ENCODE data around the gene DENND2C. TPM values are rescaled to one million over a fixed set of nuclear protein-coding genes. Genes with fewer than 3 reads are reported as not detected.

The DENND2C gene
- total RNA-seq, 1 experiment from 2014 or later: 3.6 TPM

DNA sequence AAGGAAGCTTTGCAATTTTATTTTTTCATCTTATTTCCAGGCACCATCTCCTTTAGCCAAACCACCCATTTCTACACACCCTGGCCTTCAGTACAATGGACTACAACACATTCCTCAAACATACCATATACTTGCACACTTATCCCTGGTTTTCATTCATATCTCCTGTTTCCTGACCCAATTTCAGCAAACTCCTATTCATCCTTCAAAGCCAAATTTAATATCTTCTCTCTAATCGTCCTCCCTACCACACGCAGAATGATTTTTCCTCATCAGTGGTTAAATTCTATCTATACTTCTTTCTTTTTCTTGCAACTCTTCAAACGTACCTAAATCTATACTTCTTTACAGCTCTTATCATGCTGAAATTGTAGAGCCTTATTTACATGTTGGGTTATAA lies 2.9 kb downstream of the DENND2C start:
- no peak overlapping the region for H3K18ac ChIP-seq (ENCODE audit: insufficient read length, low read depth, low read length)
- H3K4me1 ChIP-seq (ENCODE audit: insufficient read depth, low read length): no peaks in the 10 kb centered on the region
- no peak overlapping the region for H4K91ac ChIP-seq (ENCODE audit: insufficient read length, low read depth, low read length)
- Mint-ChIP-seq H3K27me3 (ENCODE audit: low read depth) (peaks cover 16% of the 10 kb centered on the region), H3K27ac (no peak overlapping the region), H3K9me3 (no peaks in the 10 kb centered on the region; a peak in 1 of 5 replicates), H3K36me3 (ENCODE audit: insufficient read depth in 1 of 3, low read depth in 3 of 3) (no peaks in the 10 kb centered on the region), H3K4me3 (no peak overlapping the region), H3K4me1 (peaks cover 9% of the 10 kb centered on the region in 2 experiments)
- H3K56ac ChIP-seq (ENCODE audit: insufficient read length, low read depth, low read length): no peak overlapping the region
- no peak overlapping the region for H3K9ac ChIP-seq (ENCODE audit: extremely low read depth, insufficient read length, low read length)
- H2AFZ ChIP-seq (ENCODE audit: low read length): no peak overlapping the region
- H2BK120ac ChIP-seq (ENCODE audit: low read depth, low read length, poor library complexity, severe bottlenecking): no peak overlapping the region
- peaks cover 14% of the 10 kb centered on the region for H3K23me2 ChIP-seq (ENCODE audit: insufficient read length, low read depth, low read length, poor library complexity, severe bottlenecking)
- H3K79me1 ChIP-seq (ENCODE audit: insufficient read depth, low read depth, low read length, poor library complexity, severe bottlenecking): no peaks in the 10 kb centered on the region
- no peak overlapping the region for H4K5ac ChIP-seq (ENCODE audit: insufficient read length, low read depth, low read length)
- no peaks in the 10 kb centered on the region for H3K79me2 ChIP-seq (ENCODE audit: insufficient read depth, low read length)
- no peak overlapping the region for H3K27ac ChIP-seq (ENCODE audit: insufficient read length, low read depth, low read length)
- no peak overlapping the region for H3K4me2 ChIP-seq (ENCODE audit: insufficient read depth, insufficient read length, low read length)
- H4K8ac ChIP-seq (replicated peaks; ENCODE audit: insufficient read length, low read depth, low read length): no peak overlapping the region
- no peak overlapping the region for H2BK20ac ChIP-seq (ENCODE audit: low read depth, low read length, poor library complexity, severe bottlenecking)
- no peak overlapping the region for H3K14ac ChIP-seq (ENCODE audit: insufficient read depth, low read length)
- no peak overlapping the region for H3T11ph ChIP-seq (ENCODE audit: low read length)
- 100% methylated on average over 2 of the region's 3 CpGs for WGBS (ENCODE audit: extremely low coverage, insufficient read length, low lambda C conversion rate)
- H4K20me1 ChIP-seq (ENCODE audit: control insufficient read depth, insufficient read depth, insufficient read length): no peaks in the 10 kb centered on the region
- no peak overlapping the region for H3K4ac ChIP-seq (ENCODE audit: low read depth, low read length)
- H2BK12ac ChIP-seq (ENCODE audit: insufficient read length, low read depth, low read length): no peak overlapping the region
- no peak for DNase-seq
- H3K23ac ChIP-seq (ENCODE audit: insufficient read length, low read depth, low read length): no peak overlapping the region
- no peak overlapping the region for H2BK15ac ChIP-seq (ENCODE audit: low read depth, low read length)
- H2AK5ac ChIP-seq (ENCODE audit: insufficient read length, low read length): no peak overlapping the region
- TF ChIP-seq, protein P1, sequence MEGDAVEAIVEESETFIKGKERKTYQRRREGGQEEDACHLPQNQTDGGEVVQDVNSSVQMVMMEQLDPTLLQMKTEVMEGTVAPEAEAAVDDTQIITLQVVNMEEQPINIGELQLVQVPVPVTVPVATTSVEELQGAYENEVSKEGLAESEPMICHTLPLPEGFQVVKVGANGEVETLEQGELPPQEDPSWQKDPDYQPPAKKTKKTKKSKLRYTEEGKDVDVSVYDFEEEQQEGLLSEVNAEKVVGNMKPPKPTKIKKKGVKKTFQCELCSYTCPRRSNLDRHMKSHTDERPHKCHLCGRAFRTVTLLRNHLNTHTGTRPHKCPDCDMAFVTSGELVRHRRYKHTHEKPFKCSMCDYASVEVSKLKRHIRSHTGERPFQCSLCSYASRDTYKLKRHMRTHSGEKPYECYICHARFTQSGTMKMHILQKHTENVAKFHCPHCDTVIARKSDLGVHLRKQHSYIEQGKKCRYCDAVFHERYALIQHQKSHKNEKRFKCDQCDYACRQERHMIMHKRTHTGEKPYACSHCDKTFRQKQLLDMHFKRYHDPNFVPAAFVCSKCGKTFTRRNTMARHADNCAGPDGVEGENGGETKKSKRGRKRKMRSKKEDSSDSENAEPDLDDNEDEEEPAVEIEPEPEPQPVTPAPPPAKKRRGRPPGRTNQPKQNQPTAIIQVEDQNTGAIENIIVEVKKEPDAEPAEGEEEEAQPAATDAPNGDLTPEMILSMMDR (conservative IDR thresholded peaks at IDR 0.05): no peak
- H2BK5ac ChIP-seq (ENCODE audit: insufficient read length, low read length): no peak overlapping the region
- H3K9me3 ChIP-seq (ENCODE audit: control insufficient read depth, low read depth, low read length): no peaks in the 10 kb centered on the region
- no peaks in the 10 kb centered on the region for H3K27me3 ChIP-seq (ENCODE audit: insufficient read depth, low read length)
